ENCODE data around the gene RAB11FIP4. TPM values are rescaled to one million over a fixed set of nuclear protein-coding genes. Genes with fewer than 3 reads are reported as not detected.

RAB11FIP4 gene
- total RNA-seq, 2 experiments from 2014 or later: 35.0 to 35.6 TPM

DNA sequence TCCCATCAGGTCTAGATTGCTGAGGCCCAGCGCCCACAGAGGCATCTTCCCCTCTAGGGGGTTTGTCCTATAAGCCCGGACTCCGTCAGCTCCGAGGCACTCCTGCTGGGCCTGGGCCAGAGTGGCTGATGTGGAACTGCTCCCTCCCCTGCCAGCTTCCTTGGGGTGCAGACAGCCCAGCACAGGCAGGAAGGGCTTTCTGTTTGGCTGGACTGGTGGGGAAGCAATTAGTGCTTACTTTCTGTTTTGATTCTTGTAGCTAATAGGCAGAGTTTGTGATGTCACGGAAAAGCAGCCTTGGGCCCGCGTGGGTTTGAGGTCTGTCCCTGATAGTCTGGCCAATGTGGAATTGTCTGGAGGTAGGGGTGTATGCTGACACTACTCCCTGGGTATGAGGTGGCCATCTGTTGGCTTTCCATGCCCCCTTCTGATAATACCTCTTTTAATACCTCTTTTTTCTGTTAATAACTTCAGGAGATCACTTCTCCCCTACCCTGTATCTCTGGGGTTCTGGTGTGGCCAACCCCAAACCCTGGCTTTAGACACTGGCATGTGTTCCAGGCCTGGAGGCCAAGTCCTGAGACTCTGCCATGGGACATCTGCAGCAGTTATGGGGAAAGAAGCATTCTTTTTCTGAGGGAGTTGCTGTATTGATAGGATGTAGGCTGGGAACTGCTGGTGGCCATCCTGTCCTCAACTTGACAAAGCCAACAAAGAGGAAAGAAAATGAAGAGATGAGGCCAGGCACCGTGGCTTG lies 190.9 kb downstream of the RAB11FIP4 start:
- no peak overlapping the region for H3K27ac Mint-ChIP-seq
- no peak for DNase-seq
- no peak overlapping the region for H3K4me3 Mint-ChIP-seq
- H3K36me3 Mint-ChIP-seq: no peaks in the 10 kb centered on the region
- ChIA-PET POLR2A (interaction anchor here (1.9 kb wide), 1 partner anchor 17 kb away, joined by 4 read pairs; no protein-coding TSS in a partner anchor), CTCF (no interaction called here)
- H3K27me3 Mint-ChIP-seq: no peaks in the 10 kb centered on the region
- no peaks in the 10 kb centered on the region for H3K9me3 Mint-ChIP-seq
- H3K4me1 Mint-ChIP-seq (ENCODE audit: low read depth): peaks cover 3% of the 10 kb centered on the region
- intact Hi-C loops (cut with micrococcal nuclease): no loop called here

DNA sequence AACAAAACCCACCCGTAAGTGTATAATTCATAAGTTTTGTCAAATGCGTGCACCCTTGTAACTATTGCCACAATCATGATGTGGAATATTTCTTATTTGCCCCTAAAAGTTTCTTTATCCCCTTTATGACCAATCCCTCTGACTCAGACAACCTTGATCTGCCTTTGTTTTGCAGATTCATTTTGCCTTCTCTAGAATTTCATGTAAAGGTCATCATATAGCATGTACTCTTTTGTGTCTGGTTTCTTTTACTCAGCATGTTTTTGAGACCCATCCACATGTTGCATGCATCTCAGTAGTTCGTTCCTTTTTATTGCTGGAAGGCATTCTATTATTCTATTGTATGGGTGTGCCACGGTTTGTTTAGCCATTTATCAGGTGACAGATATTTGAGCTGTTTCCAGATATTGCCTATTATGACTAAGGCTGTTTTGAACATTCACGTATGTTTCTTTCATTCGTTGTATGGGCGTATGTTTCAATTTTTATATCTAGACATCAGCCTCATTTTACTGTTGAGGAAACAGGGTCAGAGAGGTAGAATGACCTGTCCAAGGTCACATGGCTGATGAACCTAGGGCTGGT lies 192.4 kb downstream of the RAB11FIP4 start:
- intact Hi-C loops (cut with micrococcal nuclease): no loop called here
- H3K4me3 Mint-ChIP-seq: no peak overlapping the region
- no peak for DNase-seq
- CTCF ChIA-PET: no interaction called here
- H3K27me3 Mint-ChIP-seq: no peaks in the 10 kb centered on the region
- no peak overlapping the region for H3K27ac Mint-ChIP-seq
- POLR2A ChIA-PET: no interaction called here
- no peaks in the 10 kb centered on the region for H3K9me3 Mint-ChIP-seq
- H3K36me3 Mint-ChIP-seq: no peaks in the 10 kb centered on the region
- H3K4me1 Mint-ChIP-seq (ENCODE audit: low read depth): peaks cover 3% of the 10 kb centered on the region

DNA sequence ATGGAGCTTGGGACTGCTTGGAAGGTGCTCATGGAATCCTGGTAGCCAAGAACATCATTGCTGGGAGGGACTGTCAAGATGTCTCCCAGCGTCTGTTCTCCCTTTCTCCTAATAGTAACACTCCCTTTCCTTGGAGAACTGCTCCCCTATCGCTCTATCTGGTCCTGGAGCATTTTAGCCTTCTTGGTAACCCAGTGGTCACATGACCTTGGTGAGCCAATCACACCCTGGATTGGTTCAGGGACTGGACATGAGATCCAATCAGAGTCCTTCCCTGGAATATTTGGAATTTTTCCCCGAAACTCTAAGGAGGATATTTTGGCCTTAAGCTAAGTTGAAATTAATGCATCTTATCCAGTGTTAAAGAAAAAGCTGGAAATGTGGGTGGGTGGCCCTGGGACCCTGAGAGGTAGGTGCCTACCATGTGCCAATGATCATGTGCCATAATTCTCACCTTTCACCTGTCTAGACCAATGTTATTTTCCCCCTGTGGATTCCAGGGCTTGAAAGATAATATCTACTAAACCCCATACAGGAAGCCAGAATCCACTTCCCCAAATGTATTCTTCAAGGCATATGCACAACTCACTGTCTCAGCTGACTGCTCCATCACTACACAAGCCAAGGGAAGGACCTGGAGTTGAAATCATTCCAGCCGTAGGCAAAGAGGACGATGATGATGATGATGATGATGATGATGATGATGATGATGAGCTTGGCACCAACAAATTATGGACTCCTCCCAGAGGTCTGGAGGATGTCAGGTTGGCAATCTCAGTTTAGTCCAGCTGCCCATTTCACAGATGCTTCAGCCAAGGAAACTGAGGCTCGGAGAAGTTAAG lies 193.2 kb downstream of the RAB11FIP4 start:
- Mint-ChIP-seq H3K36me3 (no peaks in the 10 kb centered on the region), H3K27me3 (no peaks in the 10 kb centered on the region), H3K27ac (no peak overlapping the region), H3K9me3 (no peaks in the 10 kb centered on the region), H3K4me1 (ENCODE audit: low read depth) (peaks cover 3% of the 10 kb centered on the region), H3K4me3 (no peak overlapping the region)
- POLR2A ChIA-PET: no interaction called here
- CTCF ChIA-PET: no interaction called here
- intact Hi-C loops (cut with micrococcal nuclease): no loop called here
- DNase-seq: no peak

DNA sequence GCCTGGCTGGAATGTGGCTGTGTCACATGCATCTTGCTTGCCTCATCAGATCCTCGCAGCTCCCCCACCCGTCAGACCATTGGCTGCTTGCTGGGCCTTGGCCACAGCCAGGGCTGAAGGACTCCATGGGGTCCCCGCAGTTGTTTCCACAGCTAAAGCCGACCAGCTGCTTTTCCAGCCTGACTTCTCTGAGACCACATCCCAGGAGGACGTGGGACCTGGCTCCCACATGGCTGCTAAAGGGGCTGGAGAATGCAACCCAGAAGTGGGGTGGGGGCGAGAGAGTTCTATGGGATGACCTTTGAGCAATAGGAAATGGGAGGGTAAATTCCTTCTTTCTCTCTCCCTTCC lies 193.8 kb downstream of the RAB11FIP4 start:
- intact Hi-C loops (cut with micrococcal nuclease): no loop called here
- no peaks in the 10 kb centered on the region for H3K36me3 Mint-ChIP-seq
- H3K4me1 Mint-ChIP-seq (ENCODE audit: low read depth): peaks cover 3% of the 10 kb centered on the region
- H3K27ac Mint-ChIP-seq: no peak overlapping the region
- no peak for DNase-seq
- POLR2A ChIA-PET: no interaction called here
- no peaks in the 10 kb centered on the region for H3K27me3 Mint-ChIP-seq
- H3K9me3 Mint-ChIP-seq: no peaks in the 10 kb centered on the region
- CTCF ChIA-PET: no interaction called here
- H3K4me3 Mint-ChIP-seq: no peak overlapping the region

DNA sequence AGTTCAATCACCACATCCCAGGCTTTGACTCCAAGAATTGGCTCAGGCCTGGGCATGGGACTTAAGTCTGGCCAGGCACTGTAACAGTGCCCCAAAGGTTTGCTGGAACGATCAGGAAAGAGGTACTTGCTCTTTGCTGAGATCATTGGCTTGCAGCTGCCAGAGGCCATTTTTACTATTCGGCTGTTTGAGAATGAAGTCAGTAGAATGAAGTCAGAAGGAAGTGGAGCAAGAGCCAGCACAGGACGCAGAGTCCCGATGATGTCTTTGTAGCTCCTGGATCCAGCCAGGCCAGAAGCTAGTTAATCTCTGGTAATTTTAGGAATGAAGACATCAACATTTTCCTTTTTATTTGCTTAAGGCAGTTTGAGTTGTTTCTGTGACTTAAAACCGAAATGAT lies 195.5 kb downstream of the RAB11FIP4 start:
- Mint-ChIP-seq H3K27ac (no peak overlapping the region), H3K4me1 (ENCODE audit: low read depth) (peaks cover 3% of the 10 kb centered on the region), H3K36me3 (no peaks in the 10 kb centered on the region), H3K9me3 (no peaks in the 10 kb centered on the region), H3K4me3 (no peak overlapping the region), H3K27me3 (no peaks in the 10 kb centered on the region)
- intact Hi-C loops (cut with micrococcal nuclease): no loop called here
- no peak for DNase-seq
- POLR2A ChIA-PET: no interaction called here
- CTCF ChIA-PET: no interaction called here

DNA sequence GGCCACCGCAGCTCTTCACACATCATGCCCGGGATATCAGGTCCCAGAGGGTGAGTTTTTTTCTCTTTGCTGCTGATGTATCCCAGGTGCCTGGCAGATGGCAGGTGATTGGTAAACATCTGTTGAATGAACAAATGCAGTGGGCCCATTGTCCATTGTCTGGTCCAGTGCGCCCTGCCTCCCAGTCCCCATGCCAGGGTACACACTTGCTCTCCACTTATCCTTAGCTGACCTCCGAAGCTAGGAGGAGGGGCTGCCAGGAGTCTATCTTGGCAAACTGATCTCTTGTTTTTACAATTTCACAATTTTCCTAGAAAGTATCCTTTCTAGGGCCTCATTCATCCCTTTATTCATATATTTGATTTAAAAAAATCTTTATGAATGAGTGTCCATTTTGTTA lies 196.0 kb downstream of the RAB11FIP4 start:
- no peak overlapping the region for H3K4me3 Mint-ChIP-seq
- H3K9me3 Mint-ChIP-seq: no peaks in the 10 kb centered on the region
- no peaks in the 10 kb centered on the region for H3K27me3 Mint-ChIP-seq
- H3K4me1 Mint-ChIP-seq (ENCODE audit: low read depth): peaks cover 3% of the 10 kb centered on the region
- no peaks in the 10 kb centered on the region for H3K36me3 Mint-ChIP-seq
- intact Hi-C loops (cut with micrococcal nuclease): no loop called here
- H3K27ac Mint-ChIP-seq: no peak overlapping the region
- CTCF ChIA-PET: no interaction called here
- POLR2A ChIA-PET: no interaction called here
- DNase-seq: no peak

Small RNAs within 50 kb of the gene (microRNA-seq; reads per million reads assigned to microRNA genes)
- gene MIR193A (ENCODE audit: borderline microRNAs expressed, borderline number of aligned reads, borderline replicate concordance) (68.4 reads per million, percentile 61 among the genes with 10 or more reads in this experiment), gene MIR365B (ENCODE audit: borderline microRNAs expressed, borderline number of aligned reads, borderline replicate concordance) (not detected), gene MIR4725 (ENCODE audit: borderline microRNAs expressed, borderline number of aligned reads, borderline replicate concordance) (not detected)

Other genes starting within 250 kb of the RAB11FIP4 start
- gene OMG, start 94.4 kb upstream of the RAB11FIP4 start, total RNA-seq: under 1 TPM; 0.15 to 0.19 TPM
- gene EVI2B, start 77.6 kb upstream of the RAB11FIP4 start, total RNA-seq: 10 to 100 TPM; 14.1 to 15.9 TPM
- 10 to 100 TPM; 24.5 to 25.5 TPM for gene EVI2A, start 70.1 kb upstream of the RAB11FIP4 start, total RNA-seq